Measurements from ENCODE around the gene OR6B3.
A peak's percentile ranks its signal among the peaks of the same experiment; 100 is the strongest.

Gene OR6B3

GRCh38 chr2:240053173-240054155, at the start of gene OR6B3:
Gene OR6B3 (minus strand): TSS chr2:240053521.
- no peak for DNase-seq (ENCODE audit: low spot score)

GRCh38 chr2:240098349-240098748, 45.0 kb upstream of the OR6B3 start:
- DNase-seq (ENCODE audit: low spot score): no peak

- peak; percentile 68 for DNase-seq (ENCODE audit: low spot score)
Measured at GRCh38 chr2:240095556-240096523, 42.5 kb upstream of the OR6B3 start.

- DNase-seq (ENCODE audit: low spot score): no peak
Measured at GRCh38 chr2:240089306-240089705, 36.0 kb upstream of the OR6B3 start.

GRCh38 chr2:240086563-240086962, 33.2 kb upstream of the OR6B3 start:
- DNase-seq (ENCODE audit: low spot score): no peak

- DNase-seq (ENCODE audit: low spot score): no peak
Measured at GRCh38 chr2:240078631-240079030, 25.3 kb upstream of the OR6B3 start.

GRCh38 chr2:240077442-240077841, 24.1 kb upstream of the OR6B3 start:
- no peak for DNase-seq (ENCODE audit: low spot score)

GRCh38 chr2:240074545-240074944, 21.2 kb upstream of the OR6B3 start:
- DNase-seq (ENCODE audit: low spot score): no peak

- no peak for DNase-seq (ENCODE audit: low spot score)
Measured at GRCh38 chr2:240070907-240071306, 17.6 kb upstream of the OR6B3 start.

GRCh38 chr2:240069829-240070228, 16.5 kb upstream of the OR6B3 start:
- DNase-seq (ENCODE audit: low spot score): no peak

- DNase-seq (ENCODE audit: low spot score): no peak
Measured at GRCh38 chr2:240068193-240068592, 14.9 kb upstream of the OR6B3 start.

- no peak for DNase-seq (ENCODE audit: low spot score)
Measured at GRCh38 chr2:240066489-240066888, 13.2 kb upstream of the OR6B3 start.

- no peak for DNase-seq (ENCODE audit: low spot score)
Measured at GRCh38 chr2:240064898-240065297, 11.6 kb upstream of the OR6B3 start.

- no peak for DNase-seq (ENCODE audit: low spot score)
Measured at GRCh38 chr2:240060977-240061591, 7.8 kb upstream of the OR6B3 start.

- DNase-seq (ENCODE audit: low spot score): no peak
Measured at GRCh38 chr2:240056678-240057077, 3.4 kb upstream of the OR6B3 start.

- no peak for DNase-seq (ENCODE audit: low spot score)
Measured at GRCh38 chr2:240055177-240055917, 2.0 kb upstream of the OR6B3 start.

- no peak for DNase-seq (ENCODE audit: low spot score)
Measured at GRCh38 chr2:240052524-240052923, 797 bp downstream of the OR6B3 start.

GRCh38 chr2:240051697-240052096, 1.6 kb downstream of the OR6B3 start:
- no peak for DNase-seq (ENCODE audit: low spot score)

- DNase-seq (ENCODE audit: low spot score): no peak
Measured at GRCh38 chr2:240050278-240050677, 3.0 kb downstream of the OR6B3 start.

- DNase-seq (ENCODE audit: low spot score): no peak
Measured at GRCh38 chr2:240048237-240048636, 5.1 kb downstream of the OR6B3 start.

GRCh38 chr2:240045098-240045497, 8.2 kb downstream of the OR6B3 start:
- no peak for DNase-seq (ENCODE audit: low spot score)
